Progenitor cell of endocrine pancreas (in vitro differentiated cells): ENCODE data around the gene AAMDC. TPM values are rescaled to one million over a fixed set of nuclear protein-coding genes. Genes with fewer than 3 reads are reported as not detected.

Experiments used
- DNase-seq: peaks from one replicate; pipeline ENCODE4 v3.0.0; 2021; ENCODE audit warnings: low spot score; ENCODE audit not compliant: unreplicated experiment
- H3K27ac Mint-ChIP-seq: 2 replicates; pipeline ENCODE4 v1.8.0; 2021; ENCODE audit warnings: mild to moderate bottlenecking, moderate library complexity, mixed read lengths
- H3K27me3 Mint-ChIP-seq: 2 replicates; pipeline ENCODE4 v1.8.0; 2021; ENCODE audit warnings: mixed read lengths
- H3K36me3 Mint-ChIP-seq: 2 replicates; pipeline ENCODE4 v1.8.0; 2022; ENCODE audit warnings: mixed read lengths; ENCODE audit not compliant: insufficient read depth
- H3K4me1 Mint-ChIP-seq: 2 replicates; pipeline ENCODE4 v1.8.0; 2021; ENCODE audit warnings: low read depth, mixed read lengths
- H3K4me3 Mint-ChIP-seq: 2 replicates; pipeline ENCODE4 v1.8.0; 2021; ENCODE audit warnings: low read depth, mild to moderate bottlenecking, moderate library complexity, mixed read lengths
- H3K9me3 Mint-ChIP-seq: 2 replicates; pipeline ENCODE4 v1.8.0; 2021; ENCODE audit warnings: low read depth, mixed read lengths
- total RNA-seq: library from RNA; stranded (reverse); gene quantifications from 2 replicates; pipeline ENCODE4 v1.2.1, GENCODE V29; 2021
- TF ChIP-seq, protein P1 (sequence below): fragments of 200-600 bp; sonication (generic); IDR thresholded peaks from one replicate; pipeline ENCODE4 v1.5.0; 2021; ENCODE audit warnings: antibody characterized with exemption, mild to moderate bottlenecking; ENCODE audit not compliant: unreplicated experiment

AAMDC gene
- total RNA-seq, 1 donor from 2014 or later, result 20.4 TPM

GRCh38 chr11:77779935-77780334 lies 41.0 kb upstream of the AAMDC start:
- peaks cover 12% of the 10 kb centered on the region for H3K4me1 Mint-ChIP-seq
- no peak overlapping the region for H3K27ac Mint-ChIP-seq
- no peaks in the 10 kb centered on the region for H3K27me3 Mint-ChIP-seq
- H3K4me3 Mint-ChIP-seq, result no peak overlapping the region
- no peaks in the 10 kb centered on the region for H3K36me3 Mint-ChIP-seq
- DNase-seq, result no peak
- peaks cover 3% of the 10 kb centered on the region for H3K9me3 Mint-ChIP-seq
- TF ChIP-seq, protein P1, sequence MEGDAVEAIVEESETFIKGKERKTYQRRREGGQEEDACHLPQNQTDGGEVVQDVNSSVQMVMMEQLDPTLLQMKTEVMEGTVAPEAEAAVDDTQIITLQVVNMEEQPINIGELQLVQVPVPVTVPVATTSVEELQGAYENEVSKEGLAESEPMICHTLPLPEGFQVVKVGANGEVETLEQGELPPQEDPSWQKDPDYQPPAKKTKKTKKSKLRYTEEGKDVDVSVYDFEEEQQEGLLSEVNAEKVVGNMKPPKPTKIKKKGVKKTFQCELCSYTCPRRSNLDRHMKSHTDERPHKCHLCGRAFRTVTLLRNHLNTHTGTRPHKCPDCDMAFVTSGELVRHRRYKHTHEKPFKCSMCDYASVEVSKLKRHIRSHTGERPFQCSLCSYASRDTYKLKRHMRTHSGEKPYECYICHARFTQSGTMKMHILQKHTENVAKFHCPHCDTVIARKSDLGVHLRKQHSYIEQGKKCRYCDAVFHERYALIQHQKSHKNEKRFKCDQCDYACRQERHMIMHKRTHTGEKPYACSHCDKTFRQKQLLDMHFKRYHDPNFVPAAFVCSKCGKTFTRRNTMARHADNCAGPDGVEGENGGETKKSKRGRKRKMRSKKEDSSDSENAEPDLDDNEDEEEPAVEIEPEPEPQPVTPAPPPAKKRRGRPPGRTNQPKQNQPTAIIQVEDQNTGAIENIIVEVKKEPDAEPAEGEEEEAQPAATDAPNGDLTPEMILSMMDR, result no peak

GRCh38 chr11:77783025-77783424 lies 37.9 kb upstream of the AAMDC start:
- H3K4me3 Mint-ChIP-seq, result no peak overlapping the region
- H3K27ac Mint-ChIP-seq, result no peak overlapping the region
- peaks cover 16% of the 10 kb centered on the region for H3K4me1 Mint-ChIP-seq
- no peak for DNase-seq
- peaks cover 1% of the 10 kb centered on the region for H3K36me3 Mint-ChIP-seq
- no peaks in the 10 kb centered on the region for H3K27me3 Mint-ChIP-seq
- TF ChIP-seq, protein P1, result no peak
- peaks cover 3% of the 10 kb centered on the region for H3K9me3 Mint-ChIP-seq

- no peaks in the 10 kb centered on the region for H3K27me3 Mint-ChIP-seq
- H3K9me3 Mint-ChIP-seq, result peaks cover 3% of the 10 kb centered on the region
- H3K4me3 Mint-ChIP-seq, result no peak overlapping the region
- peaks cover 2% of the 10 kb centered on the region for H3K36me3 Mint-ChIP-seq
- peaks cover 15% of the 10 kb centered on the region for H3K4me1 Mint-ChIP-seq
- TF ChIP-seq, protein P1, result no peak
- no peak for DNase-seq
- no peak overlapping the region for H3K27ac Mint-ChIP-seq
Observed at GRCh38 chr11:77784572-77784971, 36.4 kb upstream of the AAMDC start.

- peaks cover 25% of the 10 kb centered on the region for H3K9me3 Mint-ChIP-seq
- H3K27ac Mint-ChIP-seq, result no peak overlapping the region
- peaks cover 35% of the 10 kb centered on the region for H3K36me3 Mint-ChIP-seq
- DNase-seq, result no peak
- no peaks in the 10 kb centered on the region for H3K27me3 Mint-ChIP-seq
- TF ChIP-seq, protein P1, result no peak
- H3K4me1 Mint-ChIP-seq, result peaks cover 14% of the 10 kb centered on the region
- no peak overlapping the region for H3K4me3 Mint-ChIP-seq
Observed at GRCh38 chr11:77789061-77789730, 31.7 kb upstream of the AAMDC start.

- peaks cover 28% of the 10 kb centered on the region for H3K9me3 Mint-ChIP-seq
- TF ChIP-seq, protein P1, result no peak
- no peak overlapping the region for H3K4me3 Mint-ChIP-seq
- H3K27me3 Mint-ChIP-seq, result no peaks in the 10 kb centered on the region
- H3K4me1 Mint-ChIP-seq, result peaks cover 7% of the 10 kb centered on the region
- DNase-seq, result no peak
- no peak overlapping the region for H3K27ac Mint-ChIP-seq
- H3K36me3 Mint-ChIP-seq, result peaks cover 40% of the 10 kb centered on the region
Observed at GRCh38 chr11:77789731-77790476, 31.0 kb upstream of the AAMDC start.
